ENCODE results near the gene PLEKHA7. TPM values are rescaled to one million over a fixed set of nuclear protein-coding genes. Genes with fewer than 3 reads are reported as not detected.

PLEKHA7 gene
- total RNA-seq, 1 donor from 2014 or later = 45.9 TPM

- no peak overlapping the region for H3K27ac ChIP-seq
- no peaks in the 10 kb centered on the region for H3K9me3 ChIP-seq
- no peaks in the 10 kb centered on the region for H3K36me3 ChIP-seq
- no peaks in the 10 kb centered on the region for H3K27me3 ChIP-seq
- TF ChIP-seq CTCF (IDR thresholded peaks at IDR 0.05) (no peak), POLR2A (IDR thresholded peaks at IDR 0.05) (no peak), POLR2AphosphoS5 (IDR thresholded peaks at IDR 0.05; ENCODE audit: insufficient read depth in 1 of 2, low read depth in 1 of 2) (no peak)
- DNase-seq (ENCODE audit: extremely low spot score in 2 of 2) = no peak
- peaks cover 4% of the 10 kb centered on the region for H3K4me1 ChIP-seq
- no peak overlapping the region for H3K4me3 ChIP-seq
- intact Hi-C loops (cut with DNase I) = no loop called here
Measured at GRCh38 chr11:16902781-16903378, 111.3 kb downstream of the PLEKHA7 start.

- Histone ChIP-seq H3K4me3 (no peak overlapping the region), H3K36me3 (no peaks in the 10 kb centered on the region), H3K9me3 (no peaks in the 10 kb centered on the region), H3K4me1 (peaks cover 9% of the 10 kb centered on the region), H3K27me3 (no peaks in the 10 kb centered on the region), H3K27ac (no peak overlapping the region)
- TF ChIP-seq POLR2A (IDR thresholded peaks at IDR 0.05) (no peak), CTCF (IDR thresholded peaks at IDR 0.05) (no peak), POLR2AphosphoS5 (IDR thresholded peaks at IDR 0.05; ENCODE audit: insufficient read depth in 1 of 2, low read depth in 1 of 2) (no peak)
- intact Hi-C loops (cut with DNase I) = no loop called here
- no peak for DNase-seq (ENCODE audit: extremely low spot score in 2 of 2)
Measured at GRCh38 chr11:16902182-16902581, 112.0 kb downstream of the PLEKHA7 start.

- Histone ChIP-seq H3K4me3 (no peak overlapping the region), H3K27me3 (no peaks in the 10 kb centered on the region), H3K9me3 (no peaks in the 10 kb centered on the region), H3K27ac (no peak overlapping the region), H3K36me3 (no peaks in the 10 kb centered on the region), H3K4me1 (peaks cover 9% of the 10 kb centered on the region)
- no peak for TF ChIP-seq CTCF (IDR thresholded peaks at IDR 0.05)
- TF ChIP-seq POLR2A (IDR thresholded peaks at IDR 0.05) = no peak
- TF ChIP-seq POLR2AphosphoS5 (IDR thresholded peaks at IDR 0.05; ENCODE audit: insufficient read depth in 1 of 2, low read depth in 1 of 2) = no peak
- DNase-seq (ENCODE audit: extremely low spot score in 2 of 2) = no peak
- intact Hi-C loops (cut with DNase I) = no loop called here
Measured at GRCh38 chr11:16900491-16900890, 113.7 kb downstream of the PLEKHA7 start.

- no peak for TF ChIP-seq POLR2A (IDR thresholded peaks at IDR 0.05)
- TF ChIP-seq CTCF (IDR thresholded peaks at IDR 0.05) = no peak
- no peak for TF ChIP-seq POLR2AphosphoS5 (IDR thresholded peaks at IDR 0.05; ENCODE audit: insufficient read depth in 1 of 2, low read depth in 1 of 2)
- H3K4me3 ChIP-seq = no peak overlapping the region
- intact Hi-C loops (cut with DNase I) = no loop called here
- DNase-seq (ENCODE audit: extremely low spot score in 2 of 2) = no peak
- no peaks in the 10 kb centered on the region for H3K9me3 ChIP-seq
- H3K4me1 ChIP-seq = peaks cover 9% of the 10 kb centered on the region
- no peaks in the 10 kb centered on the region for H3K27me3 ChIP-seq
- H3K27ac ChIP-seq = no peak overlapping the region
- no peaks in the 10 kb centered on the region for H3K36me3 ChIP-seq
Measured at GRCh38 chr11:16899708-16900303, 114.4 kb downstream of the PLEKHA7 start.

GRCh38 chr11:16898274-16898985 is 115.8 kb downstream of the PLEKHA7 start:
- TF ChIP-seq CTCF (IDR thresholded peaks at IDR 0.05) = no peak
- TF ChIP-seq POLR2A (IDR thresholded peaks at IDR 0.05) = no peak
- no peak for TF ChIP-seq POLR2AphosphoS5 (IDR thresholded peaks at IDR 0.05; ENCODE audit: insufficient read depth in 1 of 2, low read depth in 1 of 2)
- no peak overlapping the region for H3K27ac ChIP-seq
- H3K36me3 ChIP-seq = no peaks in the 10 kb centered on the region
- no peaks in the 10 kb centered on the region for H3K27me3 ChIP-seq
- DNase-seq (ENCODE audit: extremely low spot score in 2 of 2) = no peak
- intact Hi-C loops (cut with DNase I) = no loop called here
- no peak overlapping the region for H3K4me3 ChIP-seq
- H3K4me1 ChIP-seq = peaks cover 9% of the 10 kb centered on the region
- H3K9me3 ChIP-seq = no peaks in the 10 kb centered on the region

All from vagina (tissue), 2 donors.